ENCODE results near the gene ADRA2C. TPM values are rescaled to one million over a fixed set of nuclear protein-coding genes. Genes with fewer than 3 reads are reported as not detected.

ADRA2C gene
- total RNA-seq, 4 donors from 2014 or later = 2.3 to 14.9 (median 6.5) TPM

- WGBS, 2 donors = 62 to 71% methylated on average over 5 to 6 of the region's 6 CpGs
These were observed 13.3 kb downstream of the ADRA2C start for GRCh38 chr4:3779509-3779908.

GRCh38 chr4:3780347-3781171, 14.4 kb downstream of the ADRA2C start:
- TF ChIP-seq POLR2A (IDR thresholded peaks at IDR 0.05) = no peak
- TF ChIP-seq CTCF (IDR thresholded peaks at IDR 0.05) = no peak
- WGBS, 2 donors = 49 to 60% methylated on average over 12 to 21 of the region's 21 CpGs
- intact Hi-C loops (cut with DNase I; ENCODE audit: low total_unique reads) = no loop called here
- DNase-seq (ENCODE audit: low spot score in 2 of 2) = no peak
- H3K4me3 ChIP-seq (ENCODE audit: low read depth, poor library complexity, severe bottlenecking) = no peak overlapping the region

More at GRCh38 chr4:3779509-3779908, 13.3 kb downstream of the ADRA2C start:
- TF ChIP-seq POLR2A (IDR thresholded peaks at IDR 0.05) (no peak), CTCF (IDR thresholded peaks at IDR 0.05) (no peak)
- H3K4me3 ChIP-seq (ENCODE audit: low read depth, poor library complexity, severe bottlenecking) = no peak overlapping the region
- no peak for DNase-seq (ENCODE audit: low spot score in 2 of 2)
- intact Hi-C loops (cut with DNase I; ENCODE audit: low total_unique reads) = no loop called here

GRCh38 chr4:3781193-3781886, 15.2 kb downstream of the ADRA2C start:
- intact Hi-C loops (cut with DNase I; ENCODE audit: low total_unique reads) = no loop called here
- TF ChIP-seq POLR2A (IDR thresholded peaks at IDR 0.05) (no peak), CTCF (IDR thresholded peaks at IDR 0.05) (no peak)
- H3K4me3 ChIP-seq (ENCODE audit: low read depth, poor library complexity, severe bottlenecking) = no peak overlapping the region
- DNase-seq (ENCODE audit: low spot score in 2 of 2) = no peak
- WGBS, 2 donors = 83 to 84% methylated on average over 19 of the region's 19 CpGs

GRCh38 chr4:3781997-3782930, 16.1 kb downstream of the ADRA2C start:
- intact Hi-C loops (cut with DNase I; ENCODE audit: low total_unique reads) = no loop called here
- WGBS, 2 donors = 68 to 69% methylated on average over 21 to 25 of the region's 25 CpGs
- no peak for DNase-seq (ENCODE audit: low spot score in 2 of 2)
- TF ChIP-seq CTCF (IDR thresholded peaks at IDR 0.05) (no peak), POLR2A (IDR thresholded peaks at IDR 0.05) (no peak)
- H3K4me3 ChIP-seq (ENCODE audit: low read depth, poor library complexity, severe bottlenecking) = no peak overlapping the region

GRCh38 chr4:3783693-3784306, 17.6 kb downstream of the ADRA2C start:
- WGBS, 2 donors = 40% methylated on average over 18 to 27 of the region's 27 CpGs

More at GRCh38 chr4:3783693-3784306, 17.6 kb downstream of the ADRA2C start:
- no peak for TF ChIP-seq CTCF (IDR thresholded peaks at IDR 0.05)
- no peak for TF ChIP-seq POLR2A (IDR thresholded peaks at IDR 0.05)
- DNase-seq (ENCODE audit: low spot score in 2 of 2) = no peak
- no peak overlapping the region for H3K4me3 ChIP-seq (ENCODE audit: low read depth, poor library complexity, severe bottlenecking)
- intact Hi-C loops (cut with DNase I; ENCODE audit: low total_unique reads) = no loop called here

Measured in lower leg skin (tissue), 4 donors.